Measurements from ENCODE around the gene ILF2. TPM values are rescaled to one million over a fixed set of nuclear protein-coding genes. Genes with fewer than 3 reads are reported as not detected.

ILF2 gene
- total and polyA plus RNA-seq, 2 donors (not counting 1 experiment from before 2014, with no cell fraction given) = 89.8 to 94.0 TPM

DNA sequence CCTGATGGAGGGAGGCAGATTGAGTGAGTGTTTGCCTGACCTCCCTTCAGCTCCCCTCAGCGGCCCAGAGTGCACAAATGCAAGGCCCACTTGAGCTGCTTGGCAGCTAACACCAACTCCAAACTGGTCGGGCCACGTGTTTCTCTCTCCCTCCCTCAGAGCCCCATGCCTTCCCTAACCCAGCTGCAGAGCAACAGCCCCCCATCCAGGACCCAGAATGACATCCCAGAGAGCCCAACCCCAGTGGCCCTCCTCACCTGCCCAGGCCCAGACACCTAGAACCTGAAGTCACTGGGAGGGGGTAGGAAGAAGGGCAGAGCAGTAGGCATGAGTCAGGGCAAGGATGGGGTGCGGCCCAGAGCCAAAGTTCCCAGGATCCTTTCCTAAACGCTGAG, 53.9 kb downstream of the ILF2 start:
- Mint-ChIP-seq H3K27me3 (no peaks in the 10 kb centered on the region), H3K4me3 (no peak overlapping the region), H3K4me1 (no peaks in the 10 kb centered on the region), H3K9me3 (ENCODE audit: insufficient read depth) (no peaks in the 10 kb centered on the region), H3K27ac (no peak overlapping the region)
- no peaks in the 10 kb centered on the region for H3K36me3 ChIP-seq (replicated peaks in 1 of 2; ENCODE audit: control extremely low read depth in 1 of 2, control insufficient read depth in 1 of 2, extremely low read depth in 1 of 2, insufficient read depth in 2 of 2, low read length in 1 of 2)
- POLR2A ChIA-PET = no interaction called here
- 94% methylated on average over 4 of the region's 5 CpGs for WGBS (ENCODE audit: insufficient coverage)
- no peaks in the 10 kb centered on the region for H3K9me3 ChIP-seq (ENCODE audit: control extremely low read depth in 1 of 3, control insufficient read depth in 2 of 3, insufficient read depth in 1 of 3, low read length in 2 of 3)
- no peak for DNase-seq
- TF ChIP-seq EZH2 (IDR thresholded peaks at IDR 0.05; ENCODE audit: borderline replicate concordance, insufficient read depth, low read depth, low read length, poor library complexity, severe bottlenecking) (no peak), CTCF (IDR thresholded peaks at IDR 0.05) (no peak)
- ATAC-seq (ENCODE audit: low read depth) = no peak
- intact Hi-C loops (cut with micrococcal nuclease) = no loop called here
- H3K4me2 ChIP-seq (replicated peaks; ENCODE audit: low read depth, low read length, poor library complexity, severe bottlenecking) = no peak overlapping the region
- no peak overlapping the region for H3K9ac ChIP-seq (ENCODE audit: low read length)
- no peak overlapping the region for H3K4me3 ChIP-seq (ENCODE audit: control extremely low read depth in 1 of 5, extremely low read depth in 1 of 5, insufficient read depth in 1 of 5, low read depth in 2 of 5, low read length in 4 of 5)
- peak overlapping the region; percentile 53 for H2AFZ ChIP-seq (ENCODE audit: insufficient read depth, low read depth, low read length, poor library complexity, severe bottlenecking)
- no peaks in the 10 kb centered on the region for H3K79me2 ChIP-seq (ENCODE audit: control insufficient read depth, insufficient read depth, low read length)
- H3K27me3 ChIP-seq (replicated peaks in 1 of 4; ENCODE audit: control extremely low read depth in 1 of 4, control insufficient read depth in 3 of 4, insufficient read depth in 4 of 4, low read length in 3 of 4) = no peaks in the 10 kb centered on the region
- H4K20me1 ChIP-seq (ENCODE audit: control insufficient read depth, insufficient read depth, low read length, poor library complexity, severe bottlenecking) = no peaks in the 10 kb centered on the region
- no peak overlapping the region for H3K27ac ChIP-seq (ENCODE audit: low read length in 2 of 2)
- H3K4me1 ChIP-seq (ENCODE audit: control insufficient read depth in 2 of 2, insufficient read depth in 2 of 2, low read length in 2 of 2) = peaks cover 10% of the 10 kb centered on the region in 2 donors
- CTCF ChIA-PET = interaction anchor here (0.5 to 0.7 kb wide), 2 partner anchors 43 to 107 kb away, joined by 3 read pairs; no protein-coding TSS in a partner anchor

DNA sequence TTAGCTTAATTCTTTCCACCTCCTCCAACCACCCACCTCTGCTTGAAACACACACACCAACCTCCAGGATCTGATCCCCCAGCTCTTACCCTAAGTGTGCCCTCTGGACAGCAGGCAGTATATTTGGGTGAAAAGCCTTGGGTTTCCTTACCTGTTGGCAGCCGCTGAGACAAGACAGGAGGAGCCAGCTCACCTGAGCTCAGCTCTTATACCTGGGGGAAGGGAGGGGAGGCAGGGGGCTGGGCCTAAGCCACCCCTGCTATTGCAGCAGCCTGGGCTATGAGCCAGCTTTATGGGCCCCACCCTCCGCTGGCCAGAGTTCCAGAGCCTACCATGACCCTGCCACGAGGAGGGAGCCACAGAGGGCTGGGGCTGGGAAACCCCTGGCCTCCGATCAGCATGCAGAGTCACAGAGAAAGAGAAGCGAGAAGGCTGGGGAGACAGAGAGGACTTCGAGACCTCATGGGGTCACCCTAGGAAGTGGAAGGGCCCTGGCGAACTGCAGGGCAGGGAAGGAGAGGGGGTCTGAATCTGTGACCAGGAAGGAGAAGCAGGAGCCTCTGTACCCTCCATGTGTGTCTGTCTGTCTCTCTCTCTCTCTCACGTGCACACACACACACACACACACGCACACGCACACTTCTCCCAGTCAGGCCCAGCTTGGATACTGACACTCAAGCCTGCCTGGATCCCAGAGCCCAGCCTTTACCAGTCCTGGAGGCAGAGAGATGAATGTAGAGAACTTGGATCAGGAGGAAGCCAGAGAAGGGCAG, 54.5 kb downstream of the ILF2 start, which contains the start of gene S100A14:
TSS of gene S100A14 (minus strand) at position 182 of the 773 bp plus-strand sequence. CDS start 467 bp downstream, outside the sequence.
- DNase-seq = no peak
- CTCF ChIA-PET = interaction anchor here (0.5 to 0.7 kb wide), 2 partner anchors 44 to 106 kb away, joined by 3 read pairs; no protein-coding TSS in a partner anchor
- intact Hi-C loops (cut with micrococcal nuclease) = no loop called here

More for the DNA sequence above, 54.5 kb downstream of the ILF2 start, which contains the start of gene S100A14:
- POLR2A ChIA-PET = no interaction called here
- H3K79me2 ChIP-seq (ENCODE audit: control insufficient read depth, insufficient read depth, low read length) = no peaks in the 10 kb centered on the region
- no peaks in the 10 kb centered on the region for H3K36me3 ChIP-seq (replicated peaks in 1 of 2; ENCODE audit: control extremely low read depth in 1 of 2, control insufficient read depth in 1 of 2, extremely low read depth in 1 of 2, insufficient read depth in 2 of 2, low read length in 1 of 2)
- Mint-ChIP-seq H3K4me1 (no peaks in the 10 kb centered on the region), H3K27ac (no peak within 1 kb of the TSS), H3K9me3 (ENCODE audit: insufficient read depth) (no peaks in the 10 kb centered on the region), H3K27me3 (no peaks in the 10 kb centered on the region), H3K4me3 (no peak within 1 kb of the TSS)
- no peak for ATAC-seq (ENCODE audit: low read depth)
- H3K9me3 ChIP-seq (ENCODE audit: control extremely low read depth in 1 of 3, control insufficient read depth in 2 of 3, insufficient read depth in 1 of 3, low read length in 2 of 3) = no peaks in the 10 kb centered on the region
- H4K20me1 ChIP-seq (ENCODE audit: control insufficient read depth, insufficient read depth, low read length, poor library complexity, severe bottlenecking) = no peaks in the 10 kb centered on the region
- H3K27me3 ChIP-seq (replicated peaks in 1 of 4; ENCODE audit: control extremely low read depth in 1 of 4, control insufficient read depth in 3 of 4, insufficient read depth in 4 of 4, low read length in 3 of 4) = no peaks in the 10 kb centered on the region
- H3K27ac ChIP-seq (ENCODE audit: low read length in 2 of 2) = no peak within 1 kb of the TSS
- WGBS (ENCODE audit: insufficient coverage) = 87% methylated on average over 6 of the region's 10 CpGs
- TF ChIP-seq EZH2 (IDR thresholded peaks at IDR 0.05; ENCODE audit: borderline replicate concordance, insufficient read depth, low read depth, low read length, poor library complexity, severe bottlenecking) (no peak), CTCF (IDR thresholded peaks at IDR 0.05) (no peak)
- peak within 1 kb of the TSS; percentile 53 for H2AFZ ChIP-seq (ENCODE audit: insufficient read depth, low read depth, low read length, poor library complexity, severe bottlenecking)
- H3K4me2 ChIP-seq (replicated peaks; ENCODE audit: low read depth, low read length, poor library complexity, severe bottlenecking) = no peak within 1 kb of the TSS
- no peak within 1 kb of the TSS for H3K4me3 ChIP-seq (ENCODE audit: control extremely low read depth in 1 of 5, extremely low read depth in 1 of 5, insufficient read depth in 1 of 5, low read depth in 2 of 5, low read length in 4 of 5)
- H3K9ac ChIP-seq (ENCODE audit: low read length) = no peak within 1 kb of the TSS
- peaks cover 10% of the 10 kb centered on the region in 2 donors for H3K4me1 ChIP-seq (ENCODE audit: control insufficient read depth in 2 of 2, insufficient read depth in 2 of 2, low read length in 2 of 2)

All from B cell (primary cell).